ENCODE results near the gene HNRNPU.

GRCh38 chr1:244836584-244836983 is 27.8 kb downstream of the HNRNPU start:
- TF ChIP-seq, protein P1, sequence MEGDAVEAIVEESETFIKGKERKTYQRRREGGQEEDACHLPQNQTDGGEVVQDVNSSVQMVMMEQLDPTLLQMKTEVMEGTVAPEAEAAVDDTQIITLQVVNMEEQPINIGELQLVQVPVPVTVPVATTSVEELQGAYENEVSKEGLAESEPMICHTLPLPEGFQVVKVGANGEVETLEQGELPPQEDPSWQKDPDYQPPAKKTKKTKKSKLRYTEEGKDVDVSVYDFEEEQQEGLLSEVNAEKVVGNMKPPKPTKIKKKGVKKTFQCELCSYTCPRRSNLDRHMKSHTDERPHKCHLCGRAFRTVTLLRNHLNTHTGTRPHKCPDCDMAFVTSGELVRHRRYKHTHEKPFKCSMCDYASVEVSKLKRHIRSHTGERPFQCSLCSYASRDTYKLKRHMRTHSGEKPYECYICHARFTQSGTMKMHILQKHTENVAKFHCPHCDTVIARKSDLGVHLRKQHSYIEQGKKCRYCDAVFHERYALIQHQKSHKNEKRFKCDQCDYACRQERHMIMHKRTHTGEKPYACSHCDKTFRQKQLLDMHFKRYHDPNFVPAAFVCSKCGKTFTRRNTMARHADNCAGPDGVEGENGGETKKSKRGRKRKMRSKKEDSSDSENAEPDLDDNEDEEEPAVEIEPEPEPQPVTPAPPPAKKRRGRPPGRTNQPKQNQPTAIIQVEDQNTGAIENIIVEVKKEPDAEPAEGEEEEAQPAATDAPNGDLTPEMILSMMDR (IDR thresholded peaks at IDR 0.05): no peak
- no peak for TF ChIP-seq POLR2AphosphoS5 (IDR thresholded peaks at IDR 0.05)

Measured in breast epithelium (tissue), 3 donors.